ENCODE measurements around the gene SH3RF1.

The SH3RF1 gene

DNA sequence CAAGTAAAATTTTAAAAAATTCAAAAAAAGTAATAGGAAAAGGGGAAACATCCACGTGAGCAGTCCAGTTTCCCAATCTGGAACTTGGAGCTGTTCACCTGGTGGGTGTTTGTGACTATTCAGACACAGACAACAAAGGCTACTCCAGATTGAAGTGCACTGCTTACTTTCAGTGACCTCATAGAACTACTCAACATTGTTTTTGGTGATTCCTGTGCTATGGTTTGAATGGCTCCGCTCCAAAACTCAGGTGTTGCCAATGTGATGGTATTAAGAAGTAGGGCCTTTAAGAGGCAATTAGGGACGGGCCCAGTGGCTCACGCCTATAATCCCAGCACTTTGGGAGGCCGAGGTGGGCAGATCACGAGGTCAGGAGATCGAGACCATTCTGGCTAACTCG, 22.1 kb downstream of the SH3RF1 start:
- H4K20me1 ChIP-seq (ENCODE audit: insufficient read depth), result no peaks in the 10 kb centered on the region
- no peaks in the 10 kb centered on the region for H3K36me3 ChIP-seq (ENCODE audit: insufficient read depth)
- H3K4me3 ChIP-seq (IDR thresholded peaks at IDR 0.05; ENCODE audit: insufficient read depth, low read depth, low read length), result no peak overlapping the region
- no peak overlapping the region for H2AFZ ChIP-seq (ENCODE audit: low read depth)
- TF ChIP-seq, protein P1, sequence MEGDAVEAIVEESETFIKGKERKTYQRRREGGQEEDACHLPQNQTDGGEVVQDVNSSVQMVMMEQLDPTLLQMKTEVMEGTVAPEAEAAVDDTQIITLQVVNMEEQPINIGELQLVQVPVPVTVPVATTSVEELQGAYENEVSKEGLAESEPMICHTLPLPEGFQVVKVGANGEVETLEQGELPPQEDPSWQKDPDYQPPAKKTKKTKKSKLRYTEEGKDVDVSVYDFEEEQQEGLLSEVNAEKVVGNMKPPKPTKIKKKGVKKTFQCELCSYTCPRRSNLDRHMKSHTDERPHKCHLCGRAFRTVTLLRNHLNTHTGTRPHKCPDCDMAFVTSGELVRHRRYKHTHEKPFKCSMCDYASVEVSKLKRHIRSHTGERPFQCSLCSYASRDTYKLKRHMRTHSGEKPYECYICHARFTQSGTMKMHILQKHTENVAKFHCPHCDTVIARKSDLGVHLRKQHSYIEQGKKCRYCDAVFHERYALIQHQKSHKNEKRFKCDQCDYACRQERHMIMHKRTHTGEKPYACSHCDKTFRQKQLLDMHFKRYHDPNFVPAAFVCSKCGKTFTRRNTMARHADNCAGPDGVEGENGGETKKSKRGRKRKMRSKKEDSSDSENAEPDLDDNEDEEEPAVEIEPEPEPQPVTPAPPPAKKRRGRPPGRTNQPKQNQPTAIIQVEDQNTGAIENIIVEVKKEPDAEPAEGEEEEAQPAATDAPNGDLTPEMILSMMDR (conservative IDR thresholded peaks at IDR 0.05; ENCODE audit: low read depth, low read length), result no peak
- no peaks in the 10 kb centered on the region for H3K79me2 ChIP-seq (ENCODE audit: insufficient read depth, low read depth)
- H3K27me3 ChIP-seq (ENCODE audit: insufficient read depth, low read depth), result no peaks in the 10 kb centered on the region
- no peak overlapping the region for H3K4me2 ChIP-seq
- H3K4me1 ChIP-seq (ENCODE audit: low read depth, poor library complexity, severe bottlenecking), result no peaks in the 10 kb centered on the region
- no peak overlapping the region for H3K27ac ChIP-seq
- no peak overlapping the region for H3K9ac ChIP-seq

DNA sequence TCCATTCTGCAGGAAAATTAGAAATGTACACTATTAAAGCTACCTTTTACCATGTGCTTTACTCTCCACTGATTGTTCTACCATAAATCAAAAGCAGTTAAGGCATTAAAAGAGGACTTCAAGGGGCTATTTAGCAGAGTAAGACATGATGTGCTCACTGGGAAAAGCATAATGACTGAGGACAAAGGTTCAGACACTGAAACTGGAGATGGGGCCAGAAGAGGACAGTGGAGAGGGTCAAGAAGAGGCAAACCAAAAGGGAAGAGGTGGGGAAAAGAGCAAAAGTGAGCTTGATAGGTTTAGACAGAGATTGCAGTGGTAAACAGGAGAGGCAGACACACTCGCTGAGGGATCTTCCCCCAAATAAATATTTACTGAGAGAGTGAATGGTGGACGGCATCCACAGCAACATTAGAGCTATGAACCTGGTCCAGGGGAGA, 23.8 kb downstream of the SH3RF1 start:
- H3K27ac ChIP-seq, result no peak overlapping the region

DNA sequence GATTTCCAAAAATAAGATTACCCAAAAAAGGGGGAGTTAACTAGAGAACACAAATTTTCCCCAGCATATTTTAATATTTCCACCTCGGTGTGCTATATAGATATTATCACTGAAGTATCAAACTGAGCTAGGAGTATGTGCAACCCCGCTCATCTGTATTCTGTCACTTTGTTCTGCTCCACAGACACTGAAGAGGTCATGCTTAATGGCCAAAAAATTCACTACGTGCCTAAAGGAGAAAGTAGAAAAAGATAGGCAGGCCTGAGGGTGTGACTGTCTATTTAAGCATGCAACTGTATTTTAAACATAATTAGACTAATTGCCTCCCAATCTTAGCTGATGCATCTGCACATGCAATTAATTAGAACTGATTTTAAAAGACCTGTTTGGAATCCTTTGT, 24.5 kb downstream of the SH3RF1 start:
- H3K4me2 ChIP-seq, result no peak overlapping the region
- no peak overlapping the region for H2AFZ ChIP-seq (ENCODE audit: low read depth)
- H3K4me3 ChIP-seq (IDR thresholded peaks at IDR 0.05; ENCODE audit: insufficient read depth, low read depth, low read length), result no peak overlapping the region
- no peak overlapping the region for H3K9ac ChIP-seq
- H3K27ac ChIP-seq, result no peak overlapping the region
- H3K4me1 ChIP-seq (ENCODE audit: low read depth, poor library complexity, severe bottlenecking), result no peaks in the 10 kb centered on the region
- H3K27me3 ChIP-seq (ENCODE audit: insufficient read depth, low read depth), result no peaks in the 10 kb centered on the region
- TF ChIP-seq, protein P1 (conservative IDR thresholded peaks at IDR 0.05; ENCODE audit: low read depth, low read length), result no peak
- H3K79me2 ChIP-seq (ENCODE audit: insufficient read depth, low read depth), result no peaks in the 10 kb centered on the region
- H4K20me1 ChIP-seq (ENCODE audit: insufficient read depth), result no peaks in the 10 kb centered on the region
- no peaks in the 10 kb centered on the region for H3K36me3 ChIP-seq (ENCODE audit: insufficient read depth)

More for the DNA sequence above, 23.8 kb downstream of the SH3RF1 start:
- H3K4me1 ChIP-seq (ENCODE audit: low read depth, poor library complexity, severe bottlenecking), result no peaks in the 10 kb centered on the region
- no peak overlapping the region for H3K4me3 ChIP-seq (IDR thresholded peaks at IDR 0.05; ENCODE audit: insufficient read depth, low read depth, low read length)
- no peak overlapping the region for H2AFZ ChIP-seq (ENCODE audit: low read depth)
- no peak overlapping the region for H3K4me2 ChIP-seq
- H3K9ac ChIP-seq, result no peak overlapping the region
- no peaks in the 10 kb centered on the region for H3K27me3 ChIP-seq (ENCODE audit: insufficient read depth, low read depth)
- H3K36me3 ChIP-seq (ENCODE audit: insufficient read depth), result no peaks in the 10 kb centered on the region
- TF ChIP-seq, protein P1 (conservative IDR thresholded peaks at IDR 0.05; ENCODE audit: low read depth, low read length), result no peak
- no peaks in the 10 kb centered on the region for H3K79me2 ChIP-seq (ENCODE audit: insufficient read depth, low read depth)
- no peaks in the 10 kb centered on the region for H4K20me1 ChIP-seq (ENCODE audit: insufficient read depth)

DNA sequence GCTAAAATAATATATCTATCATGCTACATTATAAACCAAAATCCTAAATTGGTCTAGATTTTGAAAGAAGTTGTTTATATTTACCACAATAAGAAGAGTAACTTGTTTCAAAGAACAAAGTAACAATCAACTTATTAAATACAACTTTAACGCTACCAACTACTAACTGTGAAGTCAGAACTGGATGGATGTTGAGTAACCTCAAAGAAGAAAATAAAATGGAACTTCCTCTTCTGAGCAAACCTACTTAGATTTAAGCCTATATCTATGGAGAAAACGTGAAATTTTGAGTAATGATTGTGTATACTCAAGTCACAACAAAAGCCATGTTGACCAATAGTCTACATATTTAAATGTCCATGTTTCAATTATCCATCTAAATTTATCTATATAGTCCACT, 25.7 kb downstream of the SH3RF1 start:
- TF ChIP-seq, protein P1 (conservative IDR thresholded peaks at IDR 0.05; ENCODE audit: low read depth, low read length), result no peak
- H3K4me3 ChIP-seq (IDR thresholded peaks at IDR 0.05; ENCODE audit: insufficient read depth, low read depth, low read length), result no peak overlapping the region
- H2AFZ ChIP-seq (ENCODE audit: low read depth), result no peak overlapping the region
- H3K4me1 ChIP-seq (ENCODE audit: low read depth, poor library complexity, severe bottlenecking), result no peaks in the 10 kb centered on the region
- no peaks in the 10 kb centered on the region for H4K20me1 ChIP-seq (ENCODE audit: insufficient read depth)
- no peak overlapping the region for H3K27ac ChIP-seq
- no peaks in the 10 kb centered on the region for H3K79me2 ChIP-seq (ENCODE audit: insufficient read depth, low read depth)
- no peak overlapping the region for H3K4me2 ChIP-seq
- no peaks in the 10 kb centered on the region for H3K36me3 ChIP-seq (ENCODE audit: insufficient read depth)
- H3K9ac ChIP-seq, result no peak overlapping the region
- no peaks in the 10 kb centered on the region for H3K27me3 ChIP-seq (ENCODE audit: insufficient read depth, low read depth)
